ENCODE data around the gene CSK.

DNA sequence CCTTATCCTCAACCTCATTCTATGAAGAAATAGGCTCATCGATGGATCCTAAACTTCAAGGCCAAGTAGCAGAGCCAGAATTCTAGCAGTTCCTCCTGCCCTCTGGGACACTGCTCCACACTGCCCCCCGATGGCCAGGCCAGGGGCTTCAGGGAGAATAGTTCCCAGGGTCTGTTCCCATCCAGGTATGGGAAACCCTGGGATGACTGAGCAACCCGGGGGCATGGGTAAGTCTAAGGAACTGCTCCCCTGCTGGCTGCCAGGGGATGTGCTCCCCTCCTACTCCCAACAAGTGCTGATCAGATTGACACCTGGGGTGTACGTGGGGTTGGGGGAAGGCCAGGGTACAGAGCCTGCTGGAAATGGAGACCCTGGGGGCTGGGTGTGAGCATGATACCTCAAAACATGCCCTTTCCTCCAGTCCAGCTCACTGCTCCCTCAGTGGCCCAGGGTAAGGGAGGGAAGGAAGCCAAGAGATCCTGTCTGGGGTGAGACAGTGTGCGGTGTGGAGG is 53.5 kb downstream of the CSK start:
- TF ChIP-seq EZH2 (IDR thresholded peaks at IDR 0.05; ENCODE audit: insufficient read depth, poor library complexity, severe bottlenecking) (no peak), EZH2phosphoT487 (IDR thresholded peaks at IDR 0.05; ENCODE audit: insufficient read depth, low read depth) (no peak)

Data from GM23248 (cell line).